Measurements from ENCODE around the gene SPOCK2.

DNA sequence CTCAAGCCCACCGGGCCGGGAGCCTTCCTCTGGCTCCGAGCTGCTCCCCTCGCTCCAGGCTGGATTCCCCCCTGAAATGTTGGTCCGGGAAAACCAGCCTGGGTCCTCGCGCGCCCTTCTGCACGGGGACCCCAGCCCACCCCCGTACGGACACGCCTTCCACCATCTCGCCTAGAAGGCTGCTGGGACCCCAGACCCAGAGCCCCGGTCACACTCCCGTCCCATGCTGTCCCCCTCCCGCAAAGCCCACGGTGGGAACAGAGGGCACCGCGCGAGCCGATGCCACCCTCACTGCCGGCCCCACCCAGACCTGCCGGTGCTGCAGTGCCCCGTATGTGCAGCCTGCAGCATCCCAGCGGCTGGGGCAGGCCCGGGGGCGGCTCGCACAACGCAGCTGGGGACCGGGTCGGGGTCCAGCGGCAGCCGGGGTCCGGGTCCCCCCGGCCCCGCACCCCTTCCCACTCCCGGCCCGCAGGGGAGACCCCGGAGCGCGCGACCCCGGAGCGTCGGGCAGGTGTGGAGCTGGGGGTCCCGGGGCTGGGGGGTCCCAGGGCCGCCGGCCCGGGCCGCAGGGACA lies 871 bp downstream of the SPOCK2 start:
- TF ChIP-seq POLR2AphosphoS5 (IDR thresholded peaks at IDR 0.05; ENCODE audit: low read depth, low read length): no peak
- TF ChIP-seq, protein P1, sequence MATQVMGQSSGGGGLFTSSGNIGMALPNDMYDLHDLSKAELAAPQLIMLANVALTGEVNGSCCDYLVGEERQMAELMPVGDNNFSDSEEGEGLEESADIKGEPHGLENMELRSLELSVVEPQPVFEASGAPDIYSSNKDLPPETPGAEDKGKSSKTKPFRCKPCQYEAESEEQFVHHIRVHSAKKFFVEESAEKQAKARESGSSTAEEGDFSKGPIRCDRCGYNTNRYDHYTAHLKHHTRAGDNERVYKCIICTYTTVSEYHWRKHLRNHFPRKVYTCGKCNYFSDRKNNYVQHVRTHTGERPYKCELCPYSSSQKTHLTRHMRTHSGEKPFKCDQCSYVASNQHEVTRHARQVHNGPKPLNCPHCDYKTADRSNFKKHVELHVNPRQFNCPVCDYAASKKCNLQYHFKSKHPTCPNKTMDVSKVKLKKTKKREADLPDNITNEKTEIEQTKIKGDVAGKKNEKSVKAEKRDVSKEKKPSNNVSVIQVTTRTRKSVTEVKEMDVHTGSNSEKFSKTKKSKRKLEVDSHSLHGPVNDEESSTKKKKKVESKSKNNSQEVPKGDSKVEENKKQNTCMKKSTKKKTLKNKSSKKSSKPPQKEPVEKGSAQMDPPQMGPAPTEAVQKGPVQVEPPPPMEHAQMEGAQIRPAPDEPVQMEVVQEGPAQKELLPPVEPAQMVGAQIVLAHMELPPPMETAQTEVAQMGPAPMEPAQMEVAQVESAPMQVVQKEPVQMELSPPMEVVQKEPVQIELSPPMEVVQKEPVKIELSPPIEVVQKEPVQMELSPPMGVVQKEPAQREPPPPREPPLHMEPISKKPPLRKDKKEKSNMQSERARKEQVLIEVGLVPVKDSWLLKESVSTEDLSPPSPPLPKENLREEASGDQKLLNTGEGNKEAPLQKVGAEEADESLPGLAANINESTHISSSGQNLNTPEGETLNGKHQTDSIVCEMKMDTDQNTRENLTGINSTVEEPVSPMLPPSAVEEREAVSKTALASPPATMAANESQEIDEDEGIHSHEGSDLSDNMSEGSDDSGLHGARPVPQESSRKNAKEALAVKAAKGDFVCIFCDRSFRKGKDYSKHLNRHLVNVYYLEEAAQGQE (IDR thresholded peaks at IDR 0.05; ENCODE audit: insufficient read depth in 1 of 2, low read depth in 2 of 2, low read length in 2 of 2): no peak

Measured in PFSK-1 (cell line).